ENCODE results near the gene MEOX1. TPM values are rescaled to one million over a fixed set of nuclear protein-coding genes. Genes with fewer than 3 reads are reported as not detected.

The MEOX1 gene
- total and polyA plus RNA-seq, 2 of the 4 experiments (the other 2 are of a cell fraction): 0.48 to 0.72 TPM

DNA sequence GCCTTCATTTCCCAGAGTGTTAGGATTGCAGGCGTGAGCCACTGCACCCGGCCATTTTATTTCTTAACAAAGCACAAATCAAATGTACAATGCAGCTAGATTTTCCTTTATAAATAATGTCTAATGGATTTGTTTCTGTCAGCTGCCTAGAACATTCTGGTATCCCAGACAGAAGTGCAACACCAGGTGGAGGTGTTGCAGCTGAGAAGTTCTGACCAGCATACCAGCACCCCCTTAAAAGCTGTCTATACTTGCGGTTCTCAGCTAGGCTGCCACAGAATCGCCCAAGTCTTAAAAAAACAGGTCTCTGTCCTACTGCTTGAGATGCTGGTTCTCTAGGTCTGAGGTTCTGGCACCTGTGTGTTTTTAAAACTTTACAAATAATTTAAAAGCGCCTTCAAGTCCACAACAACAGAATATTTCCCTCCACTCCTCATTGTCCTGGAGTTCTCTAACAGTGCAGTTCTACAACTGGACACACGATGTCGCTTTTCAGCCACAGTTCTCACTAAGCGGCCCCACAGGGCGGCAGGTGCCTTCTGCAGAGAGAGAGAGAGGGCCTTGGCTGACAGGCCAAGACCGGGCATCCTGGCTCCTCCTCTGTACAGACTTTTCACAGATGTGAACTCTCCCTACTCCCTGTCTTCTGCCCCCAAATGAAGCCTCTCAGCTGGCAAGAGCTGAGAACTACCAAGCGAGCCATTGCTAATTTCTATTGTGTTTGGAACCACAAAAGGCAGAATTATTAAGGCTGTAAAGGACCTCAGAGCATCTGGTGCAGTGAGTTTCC is 32.6 kb upstream of the MEOX1 start:
- Histone ChIP-seq H2AK9ac (replicated peaks; ENCODE audit: low read depth, low read length, poor library complexity) (no peak overlapping the region), H2BK15ac (ENCODE audit: low read depth, low read length) (no peak overlapping the region), H3K23ac (ENCODE audit: low read depth, low read length) (no peak overlapping the region), H3K9me1 (ENCODE audit: insufficient read depth, low read length) (no peaks in the 10 kb centered on the region), H3K4me3 (ENCODE audit: insufficient read depth, low read depth, low read length) (no peak overlapping the region), H3K14ac (replicated peaks; ENCODE audit: low read depth, low read length) (no peak overlapping the region), H2BK120ac (ENCODE audit: low read depth, low read length) (no peak overlapping the region), H2AFZ (replicated peaks; ENCODE audit: low read length, poor library complexity) (peak overlapping the region; percentile 38), H3K4me1 (ENCODE audit: control insufficient read depth, insufficient read depth, low read length) (0 out of 2 replicates have a peak, but pooled peaks cover 2% of the 10 kb centered on the region), H3K36me3 (ENCODE audit: control insufficient read depth, insufficient read depth, low read length) (no peaks in the 10 kb centered on the region), H3K56ac (ENCODE audit: extremely low read depth, insufficient read depth, low read length) (no peak overlapping the region), H3K27me3 (ENCODE audit: control insufficient read depth, insufficient read depth, low read length) (peaks cover 19% of the 10 kb centered on the region), H4K5ac (ENCODE audit: low read depth, low read length) (no peak overlapping the region), H3K18ac (ENCODE audit: low read depth, low read length) (no peak overlapping the region), H3K4me2 (ENCODE audit: low read depth, low read length) (no peak overlapping the region), H4K20me1 (ENCODE audit: insufficient read depth, low read length) (no peaks in the 10 kb centered on the region), H3K9ac (ENCODE audit: low read depth, low read length) (no peak overlapping the region), H4K8ac (ENCODE audit: low read depth in 2 of 2, low read length in 2 of 2) (no peak overlapping the region), H4K91ac (ENCODE audit: insufficient read depth, low read depth, low read length) (no peak overlapping the region), H2BK20ac (ENCODE audit: low read depth, low read length) (no peak overlapping the region), H3K79me1 (ENCODE audit: low read depth in 1 of 2, low read length in 2 of 2) (no peaks in the 10 kb centered on the region), H2BK5ac (ENCODE audit: low read depth, low read length, poor library complexity, severe bottlenecking) (no peak overlapping the region), H3K27ac (ENCODE audit: insufficient read depth, low read length) (no peak overlapping the region), H2AK5ac (ENCODE audit: low read depth, low read length) (no peak overlapping the region), H3K4ac (ENCODE audit: low read depth, low read length) (no peak overlapping the region), H3K9me3 (ENCODE audit: control insufficient read depth, insufficient read depth, low read length) (peaks cover 4% of the 10 kb centered on the region)
- in situ Hi-C loops (cut with MboI; ENCODE audit: low sequenced_read_pairs) (no loop called here), intact Hi-C loops (cut with micrococcal nuclease) (loop anchor here (1.0 kb wide), 2 partner anchors 66 to 152 kb away; no protein-coding TSS in a partner anchor), dilution Hi-C loops (cut with HindIII; ENCODE audit: low sequenced_read_pairs, unreplicated experiment) (no loop called here)
- ChIA-PET CTCF (interaction anchor here (0.6 to 5.3 kb wide), 11 partner anchors 19 to 119 kb away, joined by 3 to 62 read pairs (median 5); no protein-coding TSS in a partner anchor), POLR2A (ENCODE audit: unreplicated experiment) (no interaction called here)
- WGBS, 2 experiments (ENCODE audit: extremely low coverage in 2 of 2, insufficient read length in 1 of 2): 0% methylated on average over 3 of the region's 11 CpGs; no CpG with 5 or more reads in 1 of the 2 experiments
- BruUV-seq (replicated peaks): no TSS peak
- DNase-seq (peak; percentile 75), ATAC-seq (ENCODE audit: low read depth) (peak; percentile 100)
- no peak for TF ChIP-seq RFX5 (IDR thresholded peaks at IDR 0.05; ENCODE audit: low read depth, low read length)
- TF ChIP-seq CHD1 (IDR thresholded peaks at IDR 0.05; ENCODE audit: low read depth, low read length): no peak; the same call in 1 of the 2 replicates
- TF ChIP-seq MAZ (IDR thresholded peaks at IDR 0.05; ENCODE audit: borderline replicate concordance, low read depth, low read length): 0 out of 2 replicates have a peak, but pooled peaks have one; percentile 21
- no peak for TF ChIP-seq FOS (IDR thresholded peaks at IDR 0.05; ENCODE audit: low read depth, low read length)
- peak; percentile 38; the same call in 1 of the 2 replicates for TF ChIP-seq BHLHE40 (IDR thresholded peaks at IDR 0.05; ENCODE audit: low read depth, low read length)
- no peak for TF ChIP-seq ELK1 (IDR thresholded peaks at IDR 0.05; ENCODE audit: borderline replicate concordance, low read depth, low read length)
- peak; percentile 99 for TF ChIP-seq RAD21 (IDR thresholded peaks at IDR 0.05; ENCODE audit: low read length)
- no peak for TF ChIP-seq CEBPB (IDR thresholded peaks at IDR 0.05; ENCODE audit: low read depth, low read length)
- TF ChIP-seq MAFK (IDR thresholded peaks at IDR 0.05; ENCODE audit: low read depth, low read length): no peak
- peak; percentile 100 for TF ChIP-seq SMC3 (IDR thresholded peaks at IDR 0.05; ENCODE audit: low read depth, low read length)
- TF ChIP-seq NFE2L2 (IDR thresholded peaks at IDR 0.05; ENCODE audit: low read depth, low read length): no peak
- no peak for TF ChIP-seq USF2 (IDR thresholded peaks at IDR 0.05; ENCODE audit: low read depth, low read length)
- TF ChIP-seq MXI1 (IDR thresholded peaks at IDR 0.05; ENCODE audit: borderline replicate concordance, low read depth, low read length): no peak
- TF ChIP-seq, protein P1, sequence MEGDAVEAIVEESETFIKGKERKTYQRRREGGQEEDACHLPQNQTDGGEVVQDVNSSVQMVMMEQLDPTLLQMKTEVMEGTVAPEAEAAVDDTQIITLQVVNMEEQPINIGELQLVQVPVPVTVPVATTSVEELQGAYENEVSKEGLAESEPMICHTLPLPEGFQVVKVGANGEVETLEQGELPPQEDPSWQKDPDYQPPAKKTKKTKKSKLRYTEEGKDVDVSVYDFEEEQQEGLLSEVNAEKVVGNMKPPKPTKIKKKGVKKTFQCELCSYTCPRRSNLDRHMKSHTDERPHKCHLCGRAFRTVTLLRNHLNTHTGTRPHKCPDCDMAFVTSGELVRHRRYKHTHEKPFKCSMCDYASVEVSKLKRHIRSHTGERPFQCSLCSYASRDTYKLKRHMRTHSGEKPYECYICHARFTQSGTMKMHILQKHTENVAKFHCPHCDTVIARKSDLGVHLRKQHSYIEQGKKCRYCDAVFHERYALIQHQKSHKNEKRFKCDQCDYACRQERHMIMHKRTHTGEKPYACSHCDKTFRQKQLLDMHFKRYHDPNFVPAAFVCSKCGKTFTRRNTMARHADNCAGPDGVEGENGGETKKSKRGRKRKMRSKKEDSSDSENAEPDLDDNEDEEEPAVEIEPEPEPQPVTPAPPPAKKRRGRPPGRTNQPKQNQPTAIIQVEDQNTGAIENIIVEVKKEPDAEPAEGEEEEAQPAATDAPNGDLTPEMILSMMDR (conservative IDR thresholded peaks at IDR 0.05; ENCODE audit: low read depth, low read length): peak; percentile 98

Measured in IMR-90 (cell line).